Endodermal cell (in vitro differentiated cells): Measurements from ENCODE around the gene SLC25A12. TPM values are rescaled to one million over a fixed set of nuclear protein-coding genes. Genes with fewer than 3 reads are reported as not detected.

Source experiments
- DNase-seq: peaks from one replicate; pipeline ENCODE4 v3.0.0-alpha.2; 2017
- H3K27ac ChIP-seq: 2 replicates; pipeline ENCODE4 v1.5.1; 2013; ENCODE audit warnings: mild to moderate bottlenecking, low read depth, low read length, moderate library complexity
- H3K27me3 ChIP-seq: 2 replicates; pipeline ENCODE4 v1.6.1; 2013; ENCODE audit warnings: mild to moderate bottlenecking, low read length, moderate library complexity; ENCODE audit not compliant: insufficient read depth, control insufficient read depth, poor library complexity, severe bottlenecking
- H3K36me3 ChIP-seq: 2 replicates; pipeline ENCODE4 v1.7.0; 2013; ENCODE audit warnings: mild to moderate bottlenecking, low read length, moderate library complexity; ENCODE audit not compliant: control insufficient read depth, insufficient read depth
- H3K4me1 ChIP-seq: one replicate; pipeline ENCODE4 v1.7.0; 2013; ENCODE audit warnings: low read length; ENCODE audit not compliant: control insufficient read depth, insufficient read depth
- H3K4me3 ChIP-seq: 2 replicates; pipeline ENCODE4 v1.5.1; 2013; ENCODE audit warnings: mild to moderate bottlenecking, low read length, moderate library complexity
- H3K9ac ChIP-seq: 2 replicates; pipeline ENCODE4 v1.6.1; 2013; ENCODE audit warnings: mild to moderate bottlenecking, low read length, moderate library complexity; ENCODE audit not compliant: poor library complexity, severe bottlenecking; ENCODE audit errors: extremely low read depth
- H3K9me3 ChIP-seq: 2 replicates; pipeline ENCODE4 v1.6.1; 2013; ENCODE audit warnings: mild to moderate bottlenecking, low read length, moderate library complexity; ENCODE audit not compliant: control insufficient read depth
- H3K27ac Mint-ChIP-seq: 2 replicates; pipeline ENCODE4 v1.8.0; 2020; ENCODE audit warnings: mixed read lengths
- H3K27me3 Mint-ChIP-seq: 2 replicates; pipeline ENCODE4 v1.8.0; 2021; ENCODE audit warnings: mild to moderate bottlenecking, mixed read lengths; ENCODE audit not compliant: insufficient read depth
- H3K36me3 Mint-ChIP-seq: 2 replicates; pipeline ENCODE4 v1.8.0; 2020; ENCODE audit warnings: low read depth, mixed read lengths
- H3K4me1 Mint-ChIP-seq: 2 replicates; pipeline ENCODE4 v1.8.0; 2020; ENCODE audit warnings: mixed read lengths
- H3K4me3 Mint-ChIP-seq: 2 replicates; pipeline ENCODE4 v1.8.0; 2020; ENCODE audit warnings: mild to moderate bottlenecking, moderate library complexity, mixed read lengths
- H3K9me3 Mint-ChIP-seq: 2 replicates; pipeline ENCODE4 v1.8.0; 2020; ENCODE audit warnings: mild to moderate bottlenecking, mixed read lengths
- WGBS, 2 experiments: methylation state at CpG; one replicate each; pipeline versions ENCODE4 v1.1.5 to v1.1.7; 2013; ENCODE audit warnings: missing lambda C conversion rate in 2 of 2, mixed read lengths in 1 of 2; ENCODE audit not compliant: insufficient coverage in 1 of 2, insufficient read length in 1 of 2; 5-methylcytosine and 5-hydroxymethylcytosine counted together
- total RNA-seq, 2 donors: library from RNA; stranded (reverse); fragmentation: NEBNext Ultra II Directional in 1 of 2; extraction: Animal tissue kit (Norgen Biotek cat#: 25700) in 1 of 2; gene quantifications; 2 replicates in 1 of 2; 3 replicates in 1 of 2; pipeline ENCODE4 v1.2.1, GENCODE V29; 2021
- TF ChIP-seq, protein P1 (sequence below): fragments of 200-600 bp; sonication (generic); conservative IDR thresholded peaks from 2 replicates; pipeline ENCODE4 v1.5.0; 2021; ENCODE audit warnings: antibody characterized with exemption, mild to moderate bottlenecking

SLC25A12 gene
- total RNA-seq, 2 donors from 2014 or later, result 0.55 to 3.1 TPM

- Mint-ChIP-seq H3K9me3 (peaks cover 17% of the 10 kb centered on the region), H3K4me1 (no peaks in the 10 kb centered on the region), H3K4me3 (no peak overlapping the region), H3K36me3 (peaks cover 31% of the 10 kb centered on the region), H3K27me3 (no peaks in the 10 kb centered on the region), H3K27ac (no peak overlapping the region)
- DNase-seq, result no peak
- Histone ChIP-seq H3K27me3 (no peaks in the 10 kb centered on the region), H3K9me3 (peaks cover 18% of the 10 kb centered on the region), H3K4me3 (no peak overlapping the region), H3K9ac (no peak overlapping the region), H3K36me3 (peaks cover 15% of the 10 kb centered on the region), H3K27ac (no peak overlapping the region), H3K4me1 (no peaks in the 10 kb centered on the region)
- WGBS, 2 experiments, result 96 to 99% methylated on average over 8 to 9 of the region's 9 CpGs
- TF ChIP-seq, protein P1, sequence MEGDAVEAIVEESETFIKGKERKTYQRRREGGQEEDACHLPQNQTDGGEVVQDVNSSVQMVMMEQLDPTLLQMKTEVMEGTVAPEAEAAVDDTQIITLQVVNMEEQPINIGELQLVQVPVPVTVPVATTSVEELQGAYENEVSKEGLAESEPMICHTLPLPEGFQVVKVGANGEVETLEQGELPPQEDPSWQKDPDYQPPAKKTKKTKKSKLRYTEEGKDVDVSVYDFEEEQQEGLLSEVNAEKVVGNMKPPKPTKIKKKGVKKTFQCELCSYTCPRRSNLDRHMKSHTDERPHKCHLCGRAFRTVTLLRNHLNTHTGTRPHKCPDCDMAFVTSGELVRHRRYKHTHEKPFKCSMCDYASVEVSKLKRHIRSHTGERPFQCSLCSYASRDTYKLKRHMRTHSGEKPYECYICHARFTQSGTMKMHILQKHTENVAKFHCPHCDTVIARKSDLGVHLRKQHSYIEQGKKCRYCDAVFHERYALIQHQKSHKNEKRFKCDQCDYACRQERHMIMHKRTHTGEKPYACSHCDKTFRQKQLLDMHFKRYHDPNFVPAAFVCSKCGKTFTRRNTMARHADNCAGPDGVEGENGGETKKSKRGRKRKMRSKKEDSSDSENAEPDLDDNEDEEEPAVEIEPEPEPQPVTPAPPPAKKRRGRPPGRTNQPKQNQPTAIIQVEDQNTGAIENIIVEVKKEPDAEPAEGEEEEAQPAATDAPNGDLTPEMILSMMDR, result no peak
Measured at GRCh38 chr2:171939058-171939742, 45.2 kb upstream of the SLC25A12 start.

GRCh38 chr2:171930385-171930784, 36.3 kb upstream of the SLC25A12 start:
- DNase-seq, result no peak
- H3K4me1 Mint-ChIP-seq, result no peaks in the 10 kb centered on the region
- no peak overlapping the region for H3K9ac ChIP-seq
- no peak overlapping the region for H3K4me3 Mint-ChIP-seq
- no peaks in the 10 kb centered on the region for H3K27me3 ChIP-seq
- no peak overlapping the region for H3K27ac Mint-ChIP-seq
- H3K4me1 ChIP-seq, result no peaks in the 10 kb centered on the region
- WGBS, 2 experiments, result 93 to 96% methylated on average over 4 of the region's 4 CpGs
- no peak overlapping the region for H3K4me3 ChIP-seq
- H3K27ac ChIP-seq, result no peak overlapping the region
- H3K36me3 ChIP-seq, result peaks cover 30% of the 10 kb centered on the region
- H3K9me3 ChIP-seq, result no peaks in the 10 kb centered on the region
- H3K36me3 Mint-ChIP-seq, result peaks cover 55% of the 10 kb centered on the region
- H3K9me3 Mint-ChIP-seq, result no peaks in the 10 kb centered on the region
- TF ChIP-seq, protein P1, result no peak
- H3K27me3 Mint-ChIP-seq, result no peaks in the 10 kb centered on the region

GRCh38 chr2:171924170-171924942, 30.3 kb upstream of the SLC25A12 start:
- peaks cover 22% of the 10 kb centered on the region for H3K36me3 Mint-ChIP-seq
- H3K27ac Mint-ChIP-seq, result no peak overlapping the region
- H3K27me3 Mint-ChIP-seq, result no peaks in the 10 kb centered on the region
- no peaks in the 10 kb centered on the region for H3K9me3 Mint-ChIP-seq
- Histone ChIP-seq H3K27ac (no peak overlapping the region), H3K9me3 (no peaks in the 10 kb centered on the region), H3K9ac (no peak overlapping the region), H3K36me3 (peaks cover 22% of the 10 kb centered on the region), H3K4me1 (no peaks in the 10 kb centered on the region), H3K27me3 (no peaks in the 10 kb centered on the region), H3K4me3 (peak overlapping the region; percentile 98)
- no peak overlapping the region for H3K4me3 Mint-ChIP-seq
- TF ChIP-seq, protein P1, result no peak
- 87 to 95% methylated on average over 12 to 16 of the region's 17 CpGs for WGBS, 2 experiments
- no peak for DNase-seq
- peaks cover 8% of the 10 kb centered on the region for H3K4me1 Mint-ChIP-seq
